Measurements from ENCODE around the gene FEZF2.

FEZF2 gene

DNA sequence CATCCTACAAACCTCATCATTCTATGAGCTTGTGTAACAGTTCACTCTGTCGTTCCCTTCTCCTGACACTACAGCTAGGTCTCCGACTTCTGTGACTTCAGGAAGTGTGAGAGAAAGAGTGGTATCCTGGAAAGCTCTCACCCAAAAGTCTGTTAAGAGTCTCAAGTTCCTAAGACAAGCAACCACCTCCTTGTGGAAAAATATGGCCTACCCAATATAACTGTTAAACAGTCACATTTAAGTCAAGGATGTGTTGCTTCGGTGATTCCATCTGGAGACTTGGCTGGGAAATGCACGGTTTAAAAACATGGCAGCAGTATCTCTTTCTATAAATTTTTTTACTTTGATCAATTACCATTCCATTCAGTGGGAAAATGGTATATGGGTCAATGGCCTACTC, 13.8 kb downstream of the FEZF2 start:
- Histone ChIP-seq H3K4me1 (ENCODE audit: control insufficient read depth, insufficient read depth, low read length) (no peaks in the 10 kb centered on the region), H3K36me3 (ENCODE audit: control insufficient read depth, insufficient read depth, low read length) (no peaks in the 10 kb centered on the region), H3K4me3 (ENCODE audit: low read length) (no peak overlapping the region), H3K27me3 (ENCODE audit: control insufficient read depth, insufficient read depth, low read length) (no peaks in the 10 kb centered on the region), H3K9ac (ENCODE audit: low read length) (no peak overlapping the region), H3K27ac (ENCODE audit: low read depth, low read length) (no peak overlapping the region)

DNA sequence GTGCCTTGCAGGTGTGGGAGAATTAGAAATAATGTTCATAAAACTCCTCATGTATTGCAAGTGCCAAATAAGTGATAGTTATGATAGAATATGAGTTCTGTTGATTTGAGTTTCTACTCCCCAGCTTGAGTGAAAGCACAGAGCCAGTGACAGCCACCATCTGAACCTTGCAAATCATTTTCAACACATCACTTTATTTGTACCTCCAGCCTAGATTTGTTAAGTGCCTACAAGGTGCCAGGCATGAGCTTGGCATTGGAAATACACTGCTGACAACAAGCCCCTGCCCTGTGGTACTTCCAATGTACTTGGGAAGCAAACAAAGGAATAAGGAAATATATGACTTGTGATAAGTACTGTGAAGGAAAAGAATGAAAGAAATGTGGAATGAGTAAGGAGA, 17.0 kb downstream of the FEZF2 start:
- Histone ChIP-seq H3K9ac (ENCODE audit: low read length) (no peak overlapping the region), H3K4me1 (ENCODE audit: control insufficient read depth, insufficient read depth, low read length) (no peaks in the 10 kb centered on the region), H3K27ac (ENCODE audit: low read depth, low read length) (no peak overlapping the region), H3K27me3 (ENCODE audit: control insufficient read depth, insufficient read depth, low read length) (no peaks in the 10 kb centered on the region), H3K4me3 (ENCODE audit: low read length) (no peak overlapping the region), H3K36me3 (ENCODE audit: control insufficient read depth, insufficient read depth, low read length) (no peaks in the 10 kb centered on the region)

DNA sequence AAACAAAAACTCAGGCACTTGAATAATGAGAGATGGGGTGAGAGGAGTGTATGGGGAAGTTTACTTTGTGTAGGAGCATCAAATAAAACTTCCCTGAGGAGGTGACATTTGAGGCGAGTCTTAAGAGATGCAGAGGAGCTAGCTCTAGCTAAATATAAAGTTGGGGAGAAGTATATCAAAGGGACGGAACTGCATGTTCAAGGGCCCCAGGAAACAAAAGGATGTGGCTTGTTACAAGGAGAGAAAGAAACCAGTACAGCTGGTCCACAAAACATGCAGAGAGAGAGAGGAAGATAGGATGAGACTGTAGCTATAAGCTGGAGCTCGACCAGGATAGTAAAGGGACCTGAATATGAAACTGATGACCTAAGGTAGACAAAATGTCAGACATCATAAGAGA, 17.6 kb downstream of the FEZF2 start:
- Histone ChIP-seq H3K36me3 (ENCODE audit: control insufficient read depth, insufficient read depth, low read length) (no peaks in the 10 kb centered on the region), H3K27ac (ENCODE audit: low read depth, low read length) (no peak overlapping the region), H3K4me3 (ENCODE audit: low read length) (no peak overlapping the region), H3K9ac (ENCODE audit: low read length) (no peak overlapping the region), H3K27me3 (ENCODE audit: control insufficient read depth, insufficient read depth, low read length) (no peaks in the 10 kb centered on the region), H3K4me1 (ENCODE audit: control insufficient read depth, insufficient read depth, low read length) (no peaks in the 10 kb centered on the region)

DNA sequence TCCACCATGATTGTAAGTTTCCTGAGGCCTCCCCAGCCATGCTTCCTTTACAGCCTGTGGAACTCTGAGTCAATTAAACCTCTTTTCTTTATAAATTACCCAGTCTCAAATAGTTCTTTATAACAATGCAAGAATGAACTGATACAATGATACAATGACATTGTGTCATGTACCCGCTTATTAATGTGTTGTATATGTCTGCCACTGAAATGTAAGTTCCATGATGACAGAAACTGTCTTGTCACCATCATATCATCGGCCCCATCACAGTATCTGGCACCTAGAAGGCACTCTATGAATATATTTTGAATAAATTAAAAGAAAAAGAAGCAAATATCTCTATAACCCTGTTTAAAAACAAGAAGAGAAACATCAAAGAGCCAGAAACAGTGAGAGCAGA, 29.6 kb downstream of the FEZF2 start:
- Histone ChIP-seq H3K9ac (ENCODE audit: low read length) (no peak overlapping the region), H3K36me3 (ENCODE audit: control insufficient read depth, insufficient read depth, low read length) (no peaks in the 10 kb centered on the region), H3K27me3 (ENCODE audit: control insufficient read depth, insufficient read depth, low read length) (no peaks in the 10 kb centered on the region), H3K4me3 (ENCODE audit: low read length) (no peak overlapping the region), H3K27ac (ENCODE audit: low read depth, low read length) (no peak overlapping the region), H3K4me1 (ENCODE audit: control insufficient read depth, insufficient read depth, low read length) (no peaks in the 10 kb centered on the region)

DNA sequence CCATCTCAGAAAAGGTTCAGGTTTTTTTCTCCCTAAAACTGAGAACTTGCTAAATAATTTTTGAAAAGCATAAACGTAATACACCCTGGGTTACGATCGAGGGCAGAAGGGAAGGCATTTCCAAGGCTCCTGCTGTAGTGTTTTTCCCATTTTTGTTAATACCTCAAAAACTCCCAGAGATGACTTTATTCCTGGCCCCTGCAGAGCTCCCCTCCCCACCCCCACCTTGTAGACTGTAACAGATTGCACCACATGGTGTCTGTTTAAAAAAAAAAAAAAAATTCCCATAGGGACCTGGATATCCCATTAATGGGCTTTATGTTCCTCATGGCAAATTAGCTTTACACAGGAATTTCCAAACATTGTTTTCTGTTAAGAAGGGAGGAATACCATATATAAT, 38.2 kb downstream of the FEZF2 start:
- no peaks in the 10 kb centered on the region for H3K36me3 ChIP-seq (ENCODE audit: control insufficient read depth, insufficient read depth, low read length)
- H3K27ac ChIP-seq (ENCODE audit: low read depth, low read length), result no peak overlapping the region
- no peaks in the 10 kb centered on the region for H3K27me3 ChIP-seq (ENCODE audit: control insufficient read depth, insufficient read depth, low read length)
- no peak overlapping the region for H3K4me3 ChIP-seq (ENCODE audit: low read length)
- H3K9ac ChIP-seq (ENCODE audit: low read length), result no peak overlapping the region
- no peaks in the 10 kb centered on the region for H3K4me1 ChIP-seq (ENCODE audit: control insufficient read depth, insufficient read depth, low read length)

- H3K27ac ChIP-seq (ENCODE audit: low read depth, low read length), result no peak overlapping the region
- no peaks in the 10 kb centered on the region for H3K27me3 ChIP-seq (ENCODE audit: control insufficient read depth, insufficient read depth, low read length)
- H3K36me3 ChIP-seq (ENCODE audit: control insufficient read depth, insufficient read depth, low read length), result no peaks in the 10 kb centered on the region
- H3K4me3 ChIP-seq (ENCODE audit: low read length), result no peak overlapping the region
- H3K9ac ChIP-seq (ENCODE audit: low read length), result no peak overlapping the region
- H3K4me1 ChIP-seq (ENCODE audit: control insufficient read depth, insufficient read depth, low read length), result no peaks in the 10 kb centered on the region
These were observed 40.5 kb downstream of the FEZF2 start for GRCh38 chr3:62332835-62333244.

GRCh38 chr3:62332017-62332416, 41.3 kb downstream of the FEZF2 start:
- Histone ChIP-seq H3K27me3 (ENCODE audit: control insufficient read depth, insufficient read depth, low read length) (no peaks in the 10 kb centered on the region), H3K27ac (ENCODE audit: low read depth, low read length) (no peak overlapping the region), H3K9ac (ENCODE audit: low read length) (no peak overlapping the region), H3K4me1 (ENCODE audit: control insufficient read depth, insufficient read depth, low read length) (no peaks in the 10 kb centered on the region), H3K36me3 (ENCODE audit: control insufficient read depth, insufficient read depth, low read length) (no peaks in the 10 kb centered on the region), H3K4me3 (ENCODE audit: low read length) (no peak overlapping the region)

GRCh38 chr3:62329971-62330370, 43.4 kb downstream of the FEZF2 start:
- Histone ChIP-seq H3K9ac (ENCODE audit: low read length) (no peak overlapping the region), H3K36me3 (ENCODE audit: control insufficient read depth, insufficient read depth, low read length) (no peaks in the 10 kb centered on the region), H3K4me3 (ENCODE audit: low read length) (no peak overlapping the region), H3K27me3 (ENCODE audit: control insufficient read depth, insufficient read depth, low read length) (no peaks in the 10 kb centered on the region), H3K27ac (ENCODE audit: low read depth, low read length) (no peak overlapping the region), H3K4me1 (ENCODE audit: control insufficient read depth, insufficient read depth, low read length) (no peaks in the 10 kb centered on the region)

DNA sequence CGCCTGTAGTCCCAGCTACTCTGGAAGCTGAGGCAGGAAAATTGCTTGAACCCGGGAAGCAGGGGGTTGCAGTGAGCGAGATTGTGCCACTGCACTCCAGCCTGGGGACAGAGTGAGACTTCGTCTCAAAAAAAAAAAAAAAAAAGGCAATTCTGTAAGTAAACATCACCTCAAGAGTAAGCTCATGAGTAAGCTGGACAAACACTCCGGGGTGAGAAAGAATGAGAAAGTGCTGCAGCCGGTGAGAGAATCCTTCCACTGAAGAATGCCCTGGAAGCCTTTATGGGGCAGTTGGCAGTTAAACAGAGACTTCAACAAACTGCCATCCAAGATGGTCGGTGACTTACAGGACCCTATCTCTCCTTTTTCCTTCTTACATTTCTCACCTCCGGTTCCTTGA, 47.5 kb downstream of the FEZF2 start:
- Histone ChIP-seq H3K27ac (ENCODE audit: low read depth, low read length) (no peak overlapping the region), H3K4me1 (ENCODE audit: control insufficient read depth, insufficient read depth, low read length) (no peaks in the 10 kb centered on the region), H3K4me3 (ENCODE audit: low read length) (no peak overlapping the region), H3K36me3 (ENCODE audit: control insufficient read depth, insufficient read depth, low read length) (no peaks in the 10 kb centered on the region), H3K9ac (ENCODE audit: low read length) (no peak overlapping the region), H3K27me3 (ENCODE audit: control insufficient read depth, insufficient read depth, low read length) (no peaks in the 10 kb centered on the region)

- Histone ChIP-seq H3K36me3 (ENCODE audit: control insufficient read depth, insufficient read depth, low read length) (no peaks in the 10 kb centered on the region), H3K27me3 (ENCODE audit: control insufficient read depth, insufficient read depth, low read length) (no peaks in the 10 kb centered on the region), H3K4me3 (ENCODE audit: low read length) (no peak overlapping the region), H3K9ac (ENCODE audit: low read length) (no peak overlapping the region), H3K4me1 (ENCODE audit: control insufficient read depth, insufficient read depth, low read length) (peaks cover 3% of the 10 kb centered on the region), H3K27ac (ENCODE audit: low read depth, low read length) (no peak overlapping the region)
These were observed 50.1 kb downstream of the FEZF2 start for GRCh38 chr3:62323241-62323640.

All from rectal smooth muscle tissue (tissue), 1 donor.